ENCODE results near the gene CCDC40.
"Not testable (repeated sequence)": the region's sequence is repeated elsewhere in the genome, so short reads cannot be mapped to it uniquely, and the experiment has no call there.

Gene CCDC40

GRCh38 chr17:80087346-80088265 lies 51.2 kb downstream of the CCDC40 start:
- DNase-seq (ENCODE audit: low read depth, low spot score), result no peak

GRCh38 chr17:80089762-80090161 lies 53.3 kb downstream of the CCDC40 start:
- TF ChIP-seq CTCF (IDR thresholded peaks at IDR 0.05; ENCODE audit: insufficient read depth, low read length, missing control alignments), result no peak
- no peak overlapping the region for H3K4me3 ChIP-seq (ENCODE audit: low read depth, low read length)
- CTCF ChIA-PET, result interaction anchor here (4.5 kb wide), 1 partner anchor 10 kb away, joined by 61 read pairs; the partner anchor contains the start of gene GAA
- no peak for DNase-seq (ENCODE audit: low read depth, low spot score)
- POLR2A ChIA-PET, result no interaction called here

More at GRCh38 chr17:80087346-80088265, 51.2 kb downstream of the CCDC40 start:
- no peak for TF ChIP-seq CTCF (IDR thresholded peaks at IDR 0.05; ENCODE audit: insufficient read depth, low read length, missing control alignments)
- no peak overlapping the region for H3K4me3 ChIP-seq (ENCODE audit: low read depth, low read length)
- ChIA-PET CTCF (interaction anchor here (0.7 to 4.5 kb wide), 3 partner anchors 13 to 54 kb away, joined by 3 to 61 read pairs (median 3); partner anchors contain the start of gene GAA), POLR2A (interaction anchor here (0.7 kb wide), 1 partner anchor 14 kb away, joined by 3 read pairs; the partner anchor contains the start of gene GAA)

- POLR2A ChIA-PET; DNase-seq (ENCODE audit: low read depth, low spot score); H3K4me3 ChIP-seq (ENCODE audit: low read depth, low read length): not testable (repeated sequence)
- CTCF ChIA-PET, result interaction anchor here (1.0 to 4.5 kb wide), 4 partner anchors 8 to 82 kb away, joined by 3 to 61 read pairs (median 14); partner anchors contain the start of gene GAA
These were observed 53.7 kb downstream of the CCDC40 start for GRCh38 chr17:80090164-80090563.

- ChIA-PET POLR2A (interaction anchor here (1.0 kb wide), 1 partner anchor 10 kb away, joined by 4 read pairs; the partner anchor contains the start of gene GAA), CTCF (interaction anchor here (0.9 to 4.8 kb wide), 3 partner anchors 8 to 10 kb away, joined by 3 to 31 read pairs (median 22); partner anchors contain the start of gene GAA)
- no peak overlapping the region for H3K4me3 ChIP-seq (ENCODE audit: low read depth, low read length)
- DNase-seq (ENCODE audit: low read depth, low spot score), result no peak
- no peak for TF ChIP-seq CTCF (IDR thresholded peaks at IDR 0.05; ENCODE audit: insufficient read depth, low read length, missing control alignments)
These were observed 54.9 kb downstream of the CCDC40 start for GRCh38 chr17:80091376-80091775.

DNA sequence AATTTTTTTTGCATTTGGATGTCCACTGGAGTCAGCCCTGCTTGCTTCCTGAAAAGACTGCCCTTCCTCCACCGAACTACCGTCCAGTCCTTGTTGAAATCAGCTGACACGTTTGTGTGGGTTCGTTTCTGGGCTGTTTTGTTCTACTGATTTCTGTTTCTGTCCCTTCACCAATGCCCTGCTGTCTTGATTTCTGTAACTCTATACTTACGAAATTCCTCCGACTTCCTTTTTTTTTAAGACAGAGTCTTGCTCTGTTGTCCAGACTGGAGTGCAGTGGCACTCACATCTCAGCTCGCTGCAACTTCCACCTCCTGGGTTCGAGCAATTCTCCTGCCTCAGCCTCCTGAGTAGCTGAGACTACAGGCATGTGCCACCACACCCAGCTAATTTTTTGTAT lies 56.5 kb downstream of the CCDC40 start:
- no peak for TF ChIP-seq CTCF (IDR thresholded peaks at IDR 0.05; ENCODE audit: insufficient read depth, low read length, missing control alignments)
- CTCF ChIA-PET, result interaction anchor here (3.4 to 4.8 kb wide), 2 partner anchors 9 to 10 kb away, joined by 22 to 31 read pairs; partner anchors contain the start of gene GAA
- POLR2A ChIA-PET, result no interaction called here
- no peak overlapping the region for H3K4me3 ChIP-seq (ENCODE audit: low read depth, low read length)
- DNase-seq (ENCODE audit: low read depth, low spot score), result no peak

GRCh38 chr17:80095038-80095843 lies 58.8 kb downstream of the CCDC40 start:
- no peak for DNase-seq (ENCODE audit: low read depth, low spot score)
- ChIA-PET CTCF (interaction anchor here (4.8 kb wide), 1 partner anchor 12 kb away, joined by 31 read pairs; no protein-coding TSS in a partner anchor), POLR2A (no interaction called here)
- H3K4me3 ChIP-seq (ENCODE audit: low read depth, low read length), result no peak overlapping the region
- TF ChIP-seq CTCF (IDR thresholded peaks at IDR 0.05; ENCODE audit: insufficient read depth, low read length, missing control alignments), result no peak

Measured in AG04449 (cell line).